Measurements from ENCODE around the gene SHFL. TPM values are rescaled to one million over a fixed set of nuclear protein-coding genes. Genes with fewer than 3 reads are reported as not detected.

The SHFL gene
- total and polyA plus RNA-seq, 2 of the 8 experiments (the other 6 are each of a cell fraction or from before 2014, with no cell fraction given) = 25.3 to 37.1 TPM

DNA sequence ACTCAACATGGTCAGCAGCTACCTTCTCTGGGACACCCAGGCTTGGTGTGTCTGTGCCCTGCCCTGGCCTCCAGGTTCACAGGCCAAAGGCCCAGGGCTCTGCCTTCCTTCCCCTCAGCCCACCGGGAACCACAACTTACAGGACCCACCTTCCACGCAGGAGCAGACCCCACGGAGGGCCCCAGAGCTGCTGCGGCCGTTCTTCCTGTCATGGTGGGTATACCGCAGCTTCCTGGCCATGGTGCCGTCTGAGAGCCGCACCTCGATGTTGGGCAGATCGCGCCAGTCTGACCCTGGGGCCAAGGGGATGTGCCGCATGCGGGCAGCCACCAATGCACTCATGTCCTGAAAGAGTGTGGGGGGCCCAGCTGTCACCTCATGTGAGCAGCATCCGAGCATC lies 50.8 kb downstream of the SHFL start (continued):
- TF ChIP-seq, protein P1, sequence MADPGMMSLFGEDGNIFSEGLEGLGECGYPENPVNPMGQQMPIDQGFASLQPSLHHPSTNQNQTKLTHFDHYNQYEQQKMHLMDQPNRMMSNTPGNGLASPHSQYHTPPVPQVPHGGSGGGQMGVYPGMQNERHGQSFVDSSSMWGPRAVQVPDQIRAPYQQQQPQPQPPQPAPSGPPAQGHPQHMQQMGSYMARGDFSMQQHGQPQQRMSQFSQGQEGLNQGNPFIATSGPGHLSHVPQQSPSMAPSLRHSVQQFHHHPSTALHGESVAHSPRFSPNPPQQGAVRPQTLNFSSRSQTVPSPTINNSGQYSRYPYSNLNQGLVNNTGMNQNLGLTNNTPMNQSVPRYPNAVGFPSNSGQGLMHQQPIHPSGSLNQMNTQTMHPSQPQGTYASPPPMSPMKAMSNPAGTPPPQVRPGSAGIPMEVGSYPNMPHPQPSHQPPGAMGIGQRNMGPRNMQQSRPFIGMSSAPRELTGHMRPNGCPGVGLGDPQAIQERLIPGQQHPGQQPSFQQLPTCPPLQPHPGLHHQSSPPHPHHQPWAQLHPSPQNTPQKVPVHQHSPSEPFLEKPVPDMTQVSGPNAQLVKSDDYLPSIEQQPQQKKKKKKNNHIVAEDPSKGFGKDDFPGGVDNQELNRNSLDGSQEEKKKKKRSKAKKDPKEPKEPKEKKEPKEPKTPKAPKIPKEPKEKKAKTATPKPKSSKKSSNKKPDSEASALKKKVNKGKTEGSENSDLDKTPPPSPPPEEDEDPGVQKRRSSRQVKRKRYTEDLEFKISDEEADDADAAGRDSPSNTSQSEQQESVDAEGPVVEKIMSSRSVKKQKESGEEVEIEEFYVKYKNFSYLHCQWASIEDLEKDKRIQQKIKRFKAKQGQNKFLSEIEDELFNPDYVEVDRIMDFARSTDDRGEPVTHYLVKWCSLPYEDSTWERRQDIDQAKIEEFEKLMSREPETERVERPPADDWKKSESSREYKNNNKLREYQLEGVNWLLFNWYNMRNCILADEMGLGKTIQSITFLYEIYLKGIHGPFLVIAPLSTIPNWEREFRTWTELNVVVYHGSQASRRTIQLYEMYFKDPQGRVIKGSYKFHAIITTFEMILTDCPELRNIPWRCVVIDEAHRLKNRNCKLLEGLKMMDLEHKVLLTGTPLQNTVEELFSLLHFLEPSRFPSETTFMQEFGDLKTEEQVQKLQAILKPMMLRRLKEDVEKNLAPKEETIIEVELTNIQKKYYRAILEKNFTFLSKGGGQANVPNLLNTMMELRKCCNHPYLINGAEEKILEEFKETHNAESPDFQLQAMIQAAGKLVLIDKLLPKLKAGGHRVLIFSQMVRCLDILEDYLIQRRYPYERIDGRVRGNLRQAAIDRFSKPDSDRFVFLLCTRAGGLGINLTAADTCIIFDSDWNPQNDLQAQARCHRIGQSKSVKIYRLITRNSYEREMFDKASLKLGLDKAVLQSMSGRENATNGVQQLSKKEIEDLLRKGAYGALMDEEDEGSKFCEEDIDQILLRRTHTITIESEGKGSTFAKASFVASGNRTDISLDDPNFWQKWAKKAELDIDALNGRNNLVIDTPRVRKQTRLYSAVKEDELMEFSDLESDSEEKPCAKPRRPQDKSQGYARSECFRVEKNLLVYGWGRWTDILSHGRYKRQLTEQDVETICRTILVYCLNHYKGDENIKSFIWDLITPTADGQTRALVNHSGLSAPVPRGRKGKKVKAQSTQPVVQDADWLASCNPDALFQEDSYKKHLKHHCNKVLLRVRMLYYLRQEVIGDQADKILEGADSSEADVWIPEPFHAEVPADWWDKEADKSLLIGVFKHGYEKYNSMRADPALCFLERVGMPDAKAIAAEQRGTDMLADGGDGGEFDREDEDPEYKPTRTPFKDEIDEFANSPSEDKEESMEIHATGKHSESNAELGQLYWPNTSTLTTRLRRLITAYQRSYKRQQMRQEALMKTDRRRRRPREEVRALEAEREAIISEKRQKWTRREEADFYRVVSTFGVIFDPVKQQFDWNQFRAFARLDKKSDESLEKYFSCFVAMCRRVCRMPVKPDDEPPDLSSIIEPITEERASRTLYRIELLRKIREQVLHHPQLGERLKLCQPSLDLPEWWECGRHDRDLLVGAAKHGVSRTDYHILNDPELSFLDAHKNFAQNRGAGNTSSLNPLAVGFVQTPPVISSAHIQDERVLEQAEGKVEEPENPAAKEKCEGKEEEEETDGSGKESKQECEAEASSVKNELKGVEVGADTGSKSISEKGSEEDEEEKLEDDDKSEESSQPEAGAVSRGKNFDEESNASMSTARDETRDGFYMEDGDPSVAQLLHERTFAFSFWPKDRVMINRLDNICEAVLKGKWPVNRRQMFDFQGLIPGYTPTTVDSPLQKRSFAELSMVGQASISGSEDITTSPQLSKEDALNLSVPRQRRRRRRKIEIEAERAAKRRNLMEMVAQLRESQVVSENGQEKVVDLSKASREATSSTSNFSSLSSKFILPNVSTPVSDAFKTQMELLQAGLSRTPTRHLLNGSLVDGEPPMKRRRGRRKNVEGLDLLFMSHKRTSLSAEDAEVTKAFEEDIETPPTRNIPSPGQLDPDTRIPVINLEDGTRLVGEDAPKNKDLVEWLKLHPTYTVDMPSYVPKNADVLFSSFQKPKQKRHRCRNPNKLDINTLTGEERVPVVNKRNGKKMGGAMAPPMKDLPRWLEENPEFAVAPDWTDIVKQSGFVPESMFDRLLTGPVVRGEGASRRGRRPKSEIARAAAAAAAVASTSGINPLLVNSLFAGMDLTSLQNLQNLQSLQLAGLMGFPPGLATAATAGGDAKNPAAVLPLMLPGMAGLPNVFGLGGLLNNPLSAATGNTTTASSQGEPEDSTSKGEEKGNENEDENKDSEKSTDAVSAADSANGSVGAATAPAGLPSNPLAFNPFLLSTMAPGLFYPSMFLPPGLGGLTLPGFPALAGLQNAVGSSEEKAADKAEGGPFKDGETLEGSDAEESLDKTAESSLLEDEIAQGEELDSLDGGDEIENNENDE (IDR thresholded peaks at IDR 0.05; ENCODE audit: insufficient replicate concordance, low read length) = no peak
- TF ChIP-seq ATF2 (IDR thresholded peaks at IDR 0.05; ENCODE audit: low read length) (no peak), CREB1 (IDR thresholded peaks at IDR 0.05) (no peak), TAF7 (optimal IDR thresholded peaks at IDR 0.05; ENCODE audit: borderline replicate concordance, low read depth, low read length) (no peak), KDM5A (IDR thresholded peaks at IDR 0.05; ENCODE audit: low read length) (no peak), EP300 (IDR thresholded peaks at IDR 0.05; ENCODE audit: borderline replicate concordance in 1 of 2, low read depth in 2 of 2, low read length in 2 of 2) (no peak), SP1 (IDR thresholded peaks at IDR 0.05; ENCODE audit: low read depth, low read length) (no peak), KDM1A (IDR thresholded peaks at IDR 0.05; ENCODE audit: borderline replicate concordance, low read length) (no peak), TCF12 (IDR thresholded peaks at IDR 0.05; ENCODE audit: low read depth, low read length) (no peak), CBX5 (IDR thresholded peaks at IDR 0.05; ENCODE audit: low read depth, low read length) (no peak), CHD1 (IDR thresholded peaks at IDR 0.05; ENCODE audit: low read depth, low read length) (no peak)
